SKM-1 (cell line): Measurements from ENCODE around the gene PAOX.
A peak's percentile ranks its signal among the peaks of the same experiment; 100 is the strongest.
"Not testable (repeated sequence)": the region's sequence is repeated elsewhere in the genome, so short reads cannot be mapped to it uniquely, and the experiment has no call there.

Experiments
- DNase-seq: peaks from one replicate; lab custom pipeline; 2025; ENCODE audit not compliant: unreplicated experiment; lab: John Stamatoyannopoulos, UW

The PAOX gene

GRCh38 chr10:133364645-133365431 is 14.2 kb upstream of the PAOX start:
- DNase-seq: no peak

- DNase-seq: no peak
Measured at GRCh38 chr10:133365461-133366129, 13.5 kb upstream of the PAOX start.

- no peak for DNase-seq
Measured at GRCh38 chr10:133366130-133366478, 13.0 kb upstream of the PAOX start.

- DNase-seq: no peak
Measured at GRCh38 chr10:133366751-133367150, 12.3 kb upstream of the PAOX start.

- not testable (repeated sequence) for DNase-seq
Measured at GRCh38 chr10:133367461-133367860, 11.6 kb upstream of the PAOX start.

- DNase-seq: no peak
Measured at GRCh38 chr10:133368153-133368552, 10.9 kb upstream of the PAOX start.

- no peak for DNase-seq
Measured at GRCh38 chr10:133370030-133370786, 8.9 kb upstream of the PAOX start.

GRCh38 chr10:133372507-133372906 is 6.6 kb upstream of the PAOX start:
- no peak for DNase-seq

GRCh38 chr10:133373174-133374090 is 5.6 kb upstream of the PAOX start, which contains the start of gene ECHS1:
Gene ECHS1, minus strand, starts transcription at chr10:133373354. Its CDS starts 21 bp downstream, at chr10:133373333.
- DNase-seq: peak; percentile 67

GRCh38 chr10:133375357-133376115 is 3.5 kb upstream of the PAOX start:
- DNase-seq: no peak

- not testable (repeated sequence) for DNase-seq
Measured at GRCh38 chr10:133376183-133376582, 2.9 kb upstream of the PAOX start.

- no peak for DNase-seq
Measured at GRCh38 chr10:133377025-133377817, 1.8 kb upstream of the PAOX start.

- DNase-seq: no peak
Measured at GRCh38 chr10:133377818-133378250, 1.2 kb upstream of the PAOX start.

- DNase-seq: no peak
Measured at GRCh38 chr10:133378251-133379096, 588 bp upstream of the PAOX start.

- no peak for DNase-seq
Measured at GRCh38 chr10:133379801-133380666, 972 bp downstream of the PAOX start.

GRCh38 chr10:133381036-133381435 is 2.0 kb downstream of the PAOX start:
- DNase-seq: no peak

GRCh38 chr10:133383551-133383950 is 4.5 kb downstream of the PAOX start:
- no peak for DNase-seq
